SU-DHL-6 (cell line): Measurements from ENCODE around the gene TIMP4.

ENCODE experiments used
- CTCF ChIP-seq: fragments of 200-600 bp; sonication (generic); IDR thresholded peaks from one replicate; pipeline ENCODE4 v1.5.1; 2017; ENCODE audit warnings: antibody characterized with exemption, mild to moderate bottlenecking, low read length, moderate library complexity; ENCODE audit not compliant: insufficient read depth, poor library complexity, severe bottlenecking
- EZH2phosphoT487 ChIP-seq: fragments of 200-600 bp; sonication (generic), shearing (Covaris generic); conservative IDR thresholded peaks from 2 replicates; pipeline ENCODE4 v1.6.1; 2018; ENCODE audit warnings: mild to moderate bottlenecking, antibody characterized with exemption, low read length, moderate library complexity, mixed read lengths

GRCh38 chr3:12182687-12183441 is 24.2 kb upstream of the TIMP4 start:
- TF ChIP-seq CTCF (no peak), EZH2phosphoT487 (no peak)
